ENCODE measurements around the gene DHFR2.
"Not testable (repeated sequence)": the region's sequence is repeated elsewhere in the genome, so short reads cannot be mapped to it uniquely, and the experiment has no call there.

DHFR2 gene

DNA sequence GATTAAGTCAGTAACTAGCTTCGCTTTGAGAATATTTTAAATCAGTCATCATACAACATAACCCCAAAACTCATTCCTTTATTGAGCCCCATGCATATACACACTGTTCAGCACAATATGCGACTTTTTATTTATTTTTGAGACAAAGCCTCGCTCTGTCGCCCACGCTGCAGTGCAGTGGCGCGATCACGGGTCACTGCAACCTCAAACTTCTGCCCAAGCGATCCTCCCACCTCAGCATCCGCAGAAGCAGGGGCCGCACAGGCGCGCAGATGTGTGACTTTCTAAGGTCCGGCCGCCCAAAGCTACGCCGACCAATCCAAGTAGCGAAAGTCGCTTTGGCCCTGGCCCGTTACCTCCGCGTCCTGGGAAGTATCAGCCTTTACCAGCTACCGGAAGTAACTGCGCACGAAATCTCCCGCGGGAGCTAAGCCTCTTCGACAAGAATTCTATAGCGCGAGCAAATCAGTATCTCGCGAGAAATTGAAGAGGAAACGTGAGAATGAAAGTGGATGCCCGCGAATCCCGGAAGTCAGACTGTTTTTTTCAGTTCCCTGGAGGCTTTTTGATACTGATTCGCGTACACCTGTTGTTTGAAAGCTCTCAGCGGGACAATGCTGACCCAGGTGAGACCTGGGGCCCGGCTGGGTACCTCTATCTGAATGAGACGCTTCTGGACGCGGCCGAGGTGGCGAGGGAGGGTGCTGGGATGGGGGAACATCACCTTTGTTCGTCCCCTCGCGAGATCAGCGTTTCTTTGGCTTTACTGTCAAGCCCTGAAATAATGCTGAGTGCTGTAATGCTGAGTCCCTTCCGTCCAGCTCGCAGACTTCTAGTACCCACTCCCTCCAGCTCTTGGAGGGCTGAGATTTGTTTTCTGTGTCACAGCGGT is at the start of gene DHFR2, which contains the start of gene NSUN3:
Gene DHFR2 (minus strand): TSS at position 404 of the 892 bp plus-strand sequence. CDS start 1,405 bp downstream, outside the sequence.
Gene NSUN3 (plus strand): TSS at position 549 of the 892 bp plus-strand sequence. CDS start 66 bp downstream, at position 615.
- peak; percentile 63 to 98 for DNase-seq (ENCODE audit: low read depth in 1 of 2, low spot score in 1 of 2)
- in situ Hi-C loops (cut with HindIII; ENCODE audit: low pct_unique_long_range_greater_than_20kb, low sequenced_read_pairs) = no loop called here
- no peak for TF ChIP-seq JUND (IDR thresholded peaks at IDR 0.05; ENCODE audit: low read depth)

DNA sequence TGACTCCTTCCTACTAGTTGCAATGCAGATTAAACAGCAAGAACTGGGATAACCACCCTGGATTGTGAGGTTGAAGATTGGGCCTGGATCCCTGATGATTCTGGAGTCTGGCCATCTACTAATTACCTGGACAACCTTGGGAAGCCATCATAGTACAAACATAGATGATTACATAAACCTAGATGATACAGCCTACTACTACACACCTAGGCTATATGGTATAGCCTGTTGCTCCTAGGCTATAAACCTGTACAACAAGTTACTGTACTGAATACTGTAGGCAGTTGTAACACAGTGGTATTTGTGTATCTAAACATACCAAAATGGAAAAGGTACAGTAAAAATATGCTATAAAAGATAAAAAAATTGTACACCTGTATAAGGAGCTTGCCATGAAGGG is 48.1 kb upstream of the DHFR2 start:
- in situ Hi-C loops (cut with HindIII; ENCODE audit: low pct_unique_long_range_greater_than_20kb, low sequenced_read_pairs) = no loop called here
- TF ChIP-seq JUND (IDR thresholded peaks at IDR 0.05; ENCODE audit: low read depth) = no peak
- no peak for DNase-seq (ENCODE audit: low read depth in 1 of 2, low spot score in 1 of 2)

DNA sequence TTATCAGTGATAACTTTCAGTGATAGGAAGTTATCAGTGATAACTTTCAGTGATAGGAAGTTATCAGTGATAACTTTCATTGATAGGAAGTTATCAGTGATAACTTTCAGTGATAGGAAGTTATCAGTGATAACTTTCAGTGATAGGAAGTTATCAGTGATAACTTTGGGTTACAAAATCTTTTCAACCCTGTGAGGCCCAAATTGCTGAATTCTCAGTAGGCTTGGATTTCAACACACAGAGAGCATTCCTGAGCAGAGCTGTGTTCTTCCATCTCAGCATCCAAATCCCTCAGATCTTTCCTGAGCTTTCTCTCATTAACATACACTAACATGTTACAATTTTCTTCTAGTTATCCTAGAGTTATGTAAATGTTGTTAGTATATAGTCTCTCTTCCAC is 47.5 kb upstream of the DHFR2 start:
- DNase-seq (ENCODE audit: low read depth in 1 of 2, low spot score in 1 of 2); in situ Hi-C loops (cut with HindIII; ENCODE audit: low pct_unique_long_range_greater_than_20kb, low sequenced_read_pairs): not testable (repeated sequence)

DNA sequence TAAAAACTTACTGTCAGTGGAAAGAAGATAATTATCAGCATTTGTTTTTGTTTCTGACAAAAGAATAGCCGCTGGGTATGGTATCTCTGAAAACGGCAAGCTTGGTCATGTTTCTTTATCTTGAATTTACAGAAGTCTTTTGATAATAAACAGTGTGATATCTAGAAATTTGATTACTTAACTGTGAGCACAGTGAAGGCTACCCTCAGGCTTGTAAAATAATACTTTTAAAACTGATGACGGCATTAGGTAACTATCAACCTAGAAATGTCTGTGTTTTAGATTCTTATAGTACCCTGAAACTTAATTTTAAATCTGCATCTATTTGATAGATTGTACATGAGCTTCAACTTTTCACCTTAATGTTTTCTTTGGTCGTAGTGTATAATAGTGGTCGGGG is 43.6 kb upstream of the DHFR2 start:
- TF ChIP-seq JUND (IDR thresholded peaks at IDR 0.05; ENCODE audit: low read depth) = no peak
- DNase-seq (ENCODE audit: low read depth in 1 of 2, low spot score in 1 of 2) = no peak
- in situ Hi-C loops (cut with HindIII; ENCODE audit: low pct_unique_long_range_greater_than_20kb, low sequenced_read_pairs) = no loop called here

DNA sequence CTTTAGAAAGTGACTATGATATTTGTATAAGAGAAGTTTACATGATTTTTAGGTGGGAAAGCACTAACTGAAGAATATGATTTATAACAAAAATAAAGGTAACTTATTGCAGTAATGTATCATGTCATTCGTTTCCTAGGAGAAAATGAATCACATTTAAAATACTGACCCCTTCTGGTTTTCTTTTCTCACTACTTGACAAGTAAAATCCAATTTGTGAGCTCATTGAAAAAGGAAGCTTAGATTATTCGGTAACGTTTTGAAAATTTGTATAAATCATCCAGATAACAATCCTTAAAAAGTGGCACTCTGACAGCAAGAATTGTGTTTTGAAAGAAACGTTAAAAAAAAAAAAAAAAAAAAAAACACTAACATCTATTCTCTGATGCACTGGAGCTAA is 39.1 kb upstream of the DHFR2 start:
- in situ Hi-C loops (cut with HindIII; ENCODE audit: low pct_unique_long_range_greater_than_20kb, low sequenced_read_pairs) = no loop called here
- DNase-seq (ENCODE audit: low read depth in 1 of 2, low spot score in 1 of 2) = peak in 1 of 2 experiments; percentile 7
- no peak for TF ChIP-seq JUND (IDR thresholded peaks at IDR 0.05; ENCODE audit: low read depth)

DNA sequence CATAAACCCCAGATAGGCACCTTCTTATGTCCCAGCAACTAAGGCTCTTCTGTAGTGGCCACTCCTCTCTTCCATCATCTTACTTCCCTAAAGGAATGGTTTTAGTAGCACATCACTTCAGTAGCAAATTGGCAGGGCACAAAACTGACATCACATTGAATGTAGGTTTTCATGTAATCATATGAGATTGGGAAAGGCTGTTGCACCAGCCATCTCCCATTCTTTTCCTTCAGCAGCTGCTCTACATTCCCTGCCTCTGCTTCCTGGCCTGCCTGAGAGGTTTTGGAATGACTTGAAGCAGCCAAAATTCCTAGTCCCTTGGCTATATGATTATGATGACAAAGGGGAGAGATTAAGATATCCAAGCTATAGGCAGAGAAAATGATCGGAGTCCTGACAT is 36.6 kb upstream of the DHFR2 start:
- no peak for DNase-seq (ENCODE audit: low read depth in 1 of 2, low spot score in 1 of 2)
- no peak for TF ChIP-seq JUND (IDR thresholded peaks at IDR 0.05; ENCODE audit: low read depth)
- in situ Hi-C loops (cut with HindIII; ENCODE audit: low pct_unique_long_range_greater_than_20kb, low sequenced_read_pairs) = no loop called here

DNA sequence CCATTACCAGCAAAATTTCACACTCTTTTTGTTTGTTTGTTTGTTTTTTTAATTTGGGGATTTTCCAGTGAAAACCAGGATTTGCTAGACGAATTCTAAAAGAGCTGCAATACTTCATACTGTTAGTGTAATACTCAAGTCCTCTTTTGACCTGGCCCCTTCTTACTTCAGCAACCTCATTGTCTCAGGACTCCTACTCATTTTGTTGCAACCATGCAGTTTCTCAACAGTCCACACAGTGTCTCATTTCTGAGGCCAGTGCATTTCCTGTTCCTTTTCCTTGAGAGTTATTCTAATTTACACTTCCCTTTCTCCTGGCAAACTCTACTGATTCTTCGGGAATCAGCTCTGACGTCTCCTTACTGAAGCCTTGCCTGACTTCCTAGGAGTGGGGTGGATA is 35.7 kb upstream of the DHFR2 start:
- TF ChIP-seq JUND (IDR thresholded peaks at IDR 0.05; ENCODE audit: low read depth) = no peak
- DNase-seq (ENCODE audit: low read depth in 1 of 2, low spot score in 1 of 2) = peak in 1 of 2 experiments; percentile 10
- in situ Hi-C loops (cut with HindIII; ENCODE audit: low pct_unique_long_range_greater_than_20kb, low sequenced_read_pairs) = no loop called here

DNA sequence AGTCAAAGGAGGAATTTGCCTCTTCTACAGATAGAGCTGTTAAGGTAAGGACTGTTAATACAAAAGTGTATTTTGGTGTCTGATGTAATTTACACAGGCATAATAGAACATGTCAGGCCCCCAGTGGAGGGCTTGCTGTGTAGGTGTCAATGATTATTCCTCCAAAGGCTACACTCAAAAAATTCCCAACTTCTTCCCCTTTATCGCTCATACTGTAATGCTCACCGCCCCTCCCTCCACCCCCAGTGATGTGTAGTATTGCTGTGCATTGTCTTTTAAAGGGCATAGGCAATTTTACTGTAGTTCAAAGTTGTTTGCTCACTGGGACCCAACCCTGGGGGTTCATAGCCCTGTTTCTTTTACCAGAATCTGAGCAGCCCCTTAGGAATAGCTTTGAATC is 32.4 kb upstream of the DHFR2 start:
- no peak for DNase-seq (ENCODE audit: low read depth in 1 of 2, low spot score in 1 of 2)
- TF ChIP-seq JUND (IDR thresholded peaks at IDR 0.05; ENCODE audit: low read depth) = no peak
- in situ Hi-C loops (cut with HindIII; ENCODE audit: low pct_unique_long_range_greater_than_20kb, low sequenced_read_pairs) = no loop called here

DNA sequence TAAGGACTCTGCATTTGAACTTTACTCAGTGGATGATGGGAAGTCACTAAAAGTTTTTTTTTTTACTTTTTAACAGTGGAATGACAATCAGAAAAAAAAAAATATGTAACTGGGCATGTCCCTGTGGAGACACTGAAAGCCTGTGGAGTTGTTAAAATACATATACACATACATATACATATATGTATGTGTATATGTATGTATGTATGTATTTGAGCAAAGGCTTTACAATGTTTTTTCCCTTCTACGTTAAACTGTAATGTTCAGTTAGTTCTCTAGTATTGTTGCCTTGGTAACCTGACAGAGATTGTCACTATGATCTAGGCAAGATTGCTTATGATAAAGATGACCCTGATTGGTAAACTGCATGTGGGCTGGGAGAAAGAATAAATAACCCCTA is 30.4 kb upstream of the DHFR2 start:
- DNase-seq (ENCODE audit: low read depth in 1 of 2, low spot score in 1 of 2) = no peak
- TF ChIP-seq JUND (IDR thresholded peaks at IDR 0.05; ENCODE audit: low read depth) = no peak
- in situ Hi-C loops (cut with HindIII; ENCODE audit: low pct_unique_long_range_greater_than_20kb, low sequenced_read_pairs) = no loop called here

DNA sequence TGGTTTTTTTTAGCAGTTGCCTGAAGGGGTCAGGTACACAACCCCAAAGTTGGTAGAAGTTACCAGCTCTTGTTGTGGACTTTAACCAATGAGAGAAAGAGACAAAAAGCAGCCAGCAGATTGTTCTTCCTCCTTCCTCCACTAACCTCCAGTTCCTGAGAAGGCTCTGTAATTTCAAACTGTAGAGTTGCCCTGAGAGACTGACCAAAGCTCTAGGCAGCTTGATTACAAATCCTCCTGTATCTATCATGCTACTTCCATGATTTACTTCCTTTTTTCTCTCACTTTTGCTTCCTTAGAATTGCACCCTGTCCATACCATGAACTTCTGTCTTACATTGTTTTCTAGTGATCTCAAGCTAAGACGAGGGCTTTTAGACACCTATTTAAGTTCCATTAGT is 29.4 kb upstream of the DHFR2 start:
- in situ Hi-C loops (cut with HindIII; ENCODE audit: low pct_unique_long_range_greater_than_20kb, low sequenced_read_pairs) = no loop called here
- DNase-seq (ENCODE audit: low read depth in 1 of 2, low spot score in 1 of 2) = no peak
- no peak for TF ChIP-seq JUND (IDR thresholded peaks at IDR 0.05; ENCODE audit: low read depth)

DNA sequence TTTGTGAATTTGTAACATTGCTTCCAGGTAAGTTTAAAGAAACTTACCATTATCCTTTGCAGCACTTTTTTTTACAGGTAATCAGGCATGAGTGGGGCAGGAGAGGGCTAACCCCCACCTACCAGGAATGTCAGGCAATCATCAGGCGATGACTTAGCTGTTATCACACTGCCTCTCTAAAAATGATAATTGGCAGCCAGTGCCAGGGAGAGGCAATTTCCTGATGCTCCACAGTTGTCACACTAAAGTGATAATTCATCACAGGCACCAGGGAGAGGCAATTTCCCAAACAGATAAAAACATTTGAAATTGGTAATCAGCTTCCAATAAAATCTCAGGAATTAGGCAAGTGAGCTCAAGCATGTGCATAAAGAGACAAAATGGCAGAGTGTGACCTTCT is 26.4 kb upstream of the DHFR2 start:
- no peak for TF ChIP-seq JUND (IDR thresholded peaks at IDR 0.05; ENCODE audit: low read depth)
- in situ Hi-C loops (cut with HindIII; ENCODE audit: low pct_unique_long_range_greater_than_20kb, low sequenced_read_pairs) = no loop called here
- DNase-seq (ENCODE audit: low read depth in 1 of 2, low spot score in 1 of 2) = no peak

DNA sequence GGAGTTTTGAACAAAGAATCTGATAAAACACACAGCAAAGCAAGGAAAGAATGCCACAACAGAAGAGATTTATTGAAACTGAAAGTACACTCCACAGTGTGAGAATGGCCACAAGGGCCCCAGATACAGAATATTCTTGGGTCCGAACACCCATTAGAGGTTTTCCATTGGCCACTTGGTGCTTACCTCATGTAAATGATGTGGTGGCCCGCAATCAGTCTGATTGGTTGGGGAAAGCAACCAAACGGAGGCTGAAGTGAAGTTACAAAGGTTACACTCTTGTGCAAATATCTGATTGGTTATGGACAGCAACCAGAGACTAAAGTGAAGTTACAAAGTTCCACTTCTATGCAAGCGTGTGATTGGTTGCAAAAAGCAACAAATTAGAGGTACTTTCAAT is 20.5 kb upstream of the DHFR2 start:
- in situ Hi-C loops (cut with HindIII; ENCODE audit: low pct_unique_long_range_greater_than_20kb, low sequenced_read_pairs) = no loop called here
- no peak for DNase-seq (ENCODE audit: low read depth in 1 of 2, low spot score in 1 of 2)

DNA sequence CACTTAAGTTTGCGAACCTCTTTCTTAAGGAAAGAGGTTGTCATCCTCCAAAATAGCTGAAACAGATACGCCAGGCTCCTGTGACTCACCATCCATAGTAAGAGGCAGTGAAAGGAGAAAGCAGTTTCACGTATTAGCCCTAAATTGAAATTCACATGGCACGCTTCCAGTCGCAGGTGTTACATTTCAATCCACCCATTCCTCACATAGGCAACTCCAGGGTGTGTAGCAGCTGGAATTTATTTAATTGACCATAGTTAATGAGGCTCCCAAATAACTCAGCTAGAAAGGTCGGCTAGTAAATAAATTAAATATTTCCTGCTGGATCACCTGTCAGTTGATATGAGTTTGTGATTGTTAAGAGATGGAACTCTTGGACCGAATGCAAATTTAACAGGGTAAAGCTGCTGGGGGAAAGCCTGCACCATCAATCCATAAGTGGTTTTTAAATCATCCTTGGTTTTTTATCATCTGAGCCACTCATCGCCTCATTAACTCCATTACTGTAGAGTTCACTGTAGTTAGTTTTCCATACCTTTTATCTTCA is 19.7 kb upstream of the DHFR2 start:
- no peak for TF ChIP-seq JUND (IDR thresholded peaks at IDR 0.05; ENCODE audit: low read depth)
- DNase-seq (ENCODE audit: low read depth in 1 of 2, low spot score in 1 of 2) = no peak
- in situ Hi-C loops (cut with HindIII; ENCODE audit: low pct_unique_long_range_greater_than_20kb, low sequenced_read_pairs) = no loop called here

More for the DNA sequence above, 20.5 kb upstream of the DHFR2 start:
- TF ChIP-seq JUND (IDR thresholded peaks at IDR 0.05; ENCODE audit: low read depth) = no peak
